ENCODE results near the gene ITGB4. TPM values are rescaled to one million over a fixed set of nuclear protein-coding genes. Genes with fewer than 3 reads are reported as not detected.
A peak's percentile ranks its signal among the peaks of the same experiment; 100 is the strongest.

ITGB4 gene
- total RNA-seq, 1 experiment from 2014 or later = 568 TPM

DNA sequence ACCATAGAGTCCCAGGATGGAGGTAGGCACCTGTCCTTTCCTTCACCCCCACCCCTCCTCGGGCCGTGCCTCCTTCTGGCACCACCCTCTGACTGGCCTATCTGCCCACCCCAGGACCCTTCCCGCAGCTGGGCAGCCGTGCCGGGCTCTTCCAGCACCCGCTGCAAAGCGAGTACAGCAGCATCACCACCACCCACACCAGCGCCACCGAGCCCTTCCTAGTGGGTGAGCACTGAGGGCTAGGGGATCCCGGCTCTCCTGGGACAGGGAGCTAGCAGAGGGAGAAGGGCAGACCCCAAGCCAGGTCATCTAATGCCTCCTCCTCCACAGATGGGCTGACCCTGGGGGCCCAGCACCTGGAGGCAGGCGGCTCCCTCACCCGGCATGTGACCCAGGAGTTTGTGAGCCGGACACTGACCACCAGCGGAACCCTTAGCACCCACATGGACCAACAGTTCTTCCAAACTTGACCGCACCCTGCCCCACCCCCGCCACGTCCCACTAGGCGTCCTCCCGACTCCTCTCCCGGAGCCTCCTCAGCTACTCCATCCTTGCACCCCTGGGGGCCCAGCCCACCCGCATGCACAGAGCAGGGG lies 35.9 kb downstream of the ITGB4 start:
- TSS peak; percentile 78 for BruUV-seq (replicated peaks)
- TF ChIP-seq EGR1 (IDR thresholded peaks at IDR 0.05; ENCODE audit: low read depth) = no peak
- ATAC-seq (no peak), DNase-seq (ENCODE audit: low read depth, low spot score) (no peak)
- Histone ChIP-seq H3K4me1 (ENCODE audit: control insufficient read depth in 1 of 2, insufficient read depth in 2 of 2, low read length in 2 of 2) (peaks cover 0 to 6% of the 10 kb centered on the region in 2 experiments; a peak in 1 of 4 replicates), H3K79me2 (ENCODE audit: insufficient read depth, low read length) (no peaks in the 10 kb centered on the region), H2AFZ (ENCODE audit: low read depth, low read length, poor library complexity, severe bottlenecking) (no peak overlapping the region), H4K20me1 (ENCODE audit: insufficient read depth) (no peaks in the 10 kb centered on the region), H3K9me2 (ENCODE audit: insufficient read depth) (no peaks in the 10 kb centered on the region), H3K4me2 (ENCODE audit: low read length) (no peak overlapping the region), H3K9me3 (ENCODE audit: control insufficient read depth in 1 of 2, insufficient read depth in 1 of 2, low read depth in 1 of 2, low read length in 2 of 2) (no peaks in the 10 kb centered on the region), H3K36me3 (ENCODE audit: control insufficient read depth in 1 of 2, insufficient read depth in 2 of 2, low read length in 2 of 2) (peaks cover 11 to 59% of the 10 kb centered on the region in 2 experiments; a peak in 3 of 4 replicates), H3K27me3 (ENCODE audit: insufficient read depth, low read length) (no peaks in the 10 kb centered on the region), H3K27ac (ENCODE audit: low read depth, low read length) (no peak overlapping the region), H3K4me3 (replicated peaks in 1 of 2; ENCODE audit: low read depth in 1 of 2, low read length in 2 of 2) (no peak overlapping the region), H3K9ac (ENCODE audit: low read length) (no peak overlapping the region)
- ChIA-PET POLR2A (no interaction called here), RAD21 (ENCODE audit: low non-redundant PET in 1 of 2, low total read pairs in 2 of 2, uncharacterized antibody in 2 of 2, unreplicated experiment in 2 of 2) (no interaction called here), CTCF (no interaction called here)
- intact Hi-C loops (cut with micrococcal nuclease) = loop anchor here (10.0 kb wide), 1 partner anchor 332 kb away; no protein-coding TSS in a partner anchor

DNA sequence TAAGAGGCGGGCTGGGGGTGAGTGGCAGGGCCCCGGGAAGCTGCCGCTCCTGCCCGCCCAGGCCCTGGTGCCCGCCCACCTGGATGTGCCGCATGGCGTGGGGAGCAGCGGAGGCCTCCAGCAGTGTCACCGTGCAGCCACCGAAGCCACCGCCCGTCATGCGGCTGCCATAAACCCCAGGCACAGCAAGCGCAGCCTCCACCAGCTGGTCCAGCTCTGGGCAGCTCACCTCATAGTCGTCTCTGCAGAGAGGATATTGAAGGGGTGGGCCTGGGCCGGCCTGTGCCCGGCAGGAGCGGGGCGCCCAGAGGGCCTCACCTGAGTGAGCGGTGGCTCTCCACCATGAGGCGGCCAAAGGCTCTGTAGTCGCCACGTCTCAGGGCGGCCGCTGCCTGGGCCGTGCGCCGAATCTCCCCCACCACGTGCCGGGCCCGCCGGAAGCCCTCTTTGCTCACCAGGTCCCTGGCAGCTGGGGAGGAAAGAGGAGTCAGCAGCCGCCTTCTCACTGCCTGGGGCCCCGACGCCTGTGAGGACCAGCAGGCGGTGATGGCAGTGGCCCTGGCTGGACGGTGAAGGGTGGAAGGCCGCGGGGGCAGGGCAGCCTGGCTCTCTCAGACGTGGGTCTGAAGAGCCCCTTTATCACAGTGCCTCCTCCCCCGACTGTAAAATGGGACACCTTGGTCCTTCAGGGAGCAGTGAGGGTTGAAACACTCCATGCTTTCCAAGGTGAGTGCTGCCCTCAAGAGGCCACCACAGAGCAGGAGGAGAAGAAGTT lies 37.1 kb downstream of the ITGB4 start:
- no TSS peak for BruUV-seq (replicated peaks)
- peaks cover 7 to 47% of the 10 kb centered on the region in 2 experiments; a peak in 3 of 4 replicates for H3K36me3 ChIP-seq (ENCODE audit: control insufficient read depth in 1 of 2, insufficient read depth in 2 of 2, low read length in 2 of 2)

More for the DNA sequence above, 37.1 kb downstream of the ITGB4 start:
- H2AFZ ChIP-seq (ENCODE audit: low read depth, low read length, poor library complexity, severe bottlenecking) = no peak overlapping the region
- peaks cover 2 to 9% of the 10 kb centered on the region in 2 experiments; a peak in 3 of 4 replicates for H3K4me1 ChIP-seq (ENCODE audit: control insufficient read depth in 1 of 2, insufficient read depth in 2 of 2, low read length in 2 of 2)
- no peaks in the 10 kb centered on the region for H3K79me2 ChIP-seq (ENCODE audit: insufficient read depth, low read length)
- no peaks in the 10 kb centered on the region for H3K27me3 ChIP-seq (ENCODE audit: insufficient read depth, low read length)
- ChIA-PET CTCF (no interaction called here), RAD21 (ENCODE audit: low non-redundant PET in 1 of 2, low total read pairs in 2 of 2, uncharacterized antibody in 2 of 2, unreplicated experiment in 2 of 2) (no interaction called here), POLR2A (interaction anchor here (1.9 kb wide), 1 partner anchor 18 kb away, joined by 8 read pairs; no protein-coding TSS in a partner anchor)
- H3K9me3 ChIP-seq (ENCODE audit: control insufficient read depth in 1 of 2, insufficient read depth in 1 of 2, low read depth in 1 of 2, low read length in 2 of 2) = no peaks in the 10 kb centered on the region
- intact Hi-C loops (cut with micrococcal nuclease) = loop anchor here (10.0 kb wide), 1 partner anchor 334 kb away; no protein-coding TSS in a partner anchor
- no peaks in the 10 kb centered on the region for H4K20me1 ChIP-seq (ENCODE audit: insufficient read depth)
- DNase-seq (ENCODE audit: low read depth, low spot score) = no peak
- H3K4me2 ChIP-seq (ENCODE audit: low read length) = no peak overlapping the region
- H3K4me3 ChIP-seq (replicated peaks in 1 of 2; ENCODE audit: low read depth in 1 of 2, low read length in 2 of 2) = no peak overlapping the region
- H3K9ac ChIP-seq (ENCODE audit: low read length) = 0 out of 2 replicates have a peak overlapping the region, but pooled peaks have one; percentile 0
- ATAC-seq = peak; percentile 70
- H3K27ac ChIP-seq (ENCODE audit: low read depth, low read length) = no peak overlapping the region; the same call in 1 of the 2 replicates
- TF ChIP-seq, protein P1, sequence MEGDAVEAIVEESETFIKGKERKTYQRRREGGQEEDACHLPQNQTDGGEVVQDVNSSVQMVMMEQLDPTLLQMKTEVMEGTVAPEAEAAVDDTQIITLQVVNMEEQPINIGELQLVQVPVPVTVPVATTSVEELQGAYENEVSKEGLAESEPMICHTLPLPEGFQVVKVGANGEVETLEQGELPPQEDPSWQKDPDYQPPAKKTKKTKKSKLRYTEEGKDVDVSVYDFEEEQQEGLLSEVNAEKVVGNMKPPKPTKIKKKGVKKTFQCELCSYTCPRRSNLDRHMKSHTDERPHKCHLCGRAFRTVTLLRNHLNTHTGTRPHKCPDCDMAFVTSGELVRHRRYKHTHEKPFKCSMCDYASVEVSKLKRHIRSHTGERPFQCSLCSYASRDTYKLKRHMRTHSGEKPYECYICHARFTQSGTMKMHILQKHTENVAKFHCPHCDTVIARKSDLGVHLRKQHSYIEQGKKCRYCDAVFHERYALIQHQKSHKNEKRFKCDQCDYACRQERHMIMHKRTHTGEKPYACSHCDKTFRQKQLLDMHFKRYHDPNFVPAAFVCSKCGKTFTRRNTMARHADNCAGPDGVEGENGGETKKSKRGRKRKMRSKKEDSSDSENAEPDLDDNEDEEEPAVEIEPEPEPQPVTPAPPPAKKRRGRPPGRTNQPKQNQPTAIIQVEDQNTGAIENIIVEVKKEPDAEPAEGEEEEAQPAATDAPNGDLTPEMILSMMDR (IDR thresholded peaks at IDR 0.05 in 2 of 3, conservative IDR thresholded peaks at IDR 0.05 in 1 of 3; ENCODE audit: borderline replicate concordance in 1 of 3, insufficient read depth in 1 of 3, low read depth in 2 of 3, low read length in 2 of 3) = peak; percentile 57 to 73 (median 63); a peak in 5 of 6 replicates
- TF ChIP-seq RAD21 (IDR thresholded peaks at IDR 0.05; ENCODE audit: low read depth) = peak; percentile 75
- no peak for TF ChIP-seq CBX3 (IDR thresholded peaks at IDR 0.05; ENCODE audit: low read depth)
- no peaks in the 10 kb centered on the region for H3K9me2 ChIP-seq (ENCODE audit: insufficient read depth)
